Activated gamma-delta T cell treated with anti-CD3 and anti-CD28 coated beads, Interleukin-2, amount 50 U/mL, for 16 hours (primary cell): ENCODE data around the gene IFNL2.

Experiments
- DNase-seq: peaks from one replicate; pipeline ENCODE4 v3.0.0-alpha.2; 2020; ENCODE audit warnings: low read depth

The IFNL2 gene

GRCh38 chr19:39318071-39318470 lies 49.9 kb downstream of the IFNL2 start:
- DNase-seq = no peak

- DNase-seq = no peak
These were observed 50.5 kb downstream of the IFNL2 start for GRCh38 chr19:39318690-39319089.

DNA sequence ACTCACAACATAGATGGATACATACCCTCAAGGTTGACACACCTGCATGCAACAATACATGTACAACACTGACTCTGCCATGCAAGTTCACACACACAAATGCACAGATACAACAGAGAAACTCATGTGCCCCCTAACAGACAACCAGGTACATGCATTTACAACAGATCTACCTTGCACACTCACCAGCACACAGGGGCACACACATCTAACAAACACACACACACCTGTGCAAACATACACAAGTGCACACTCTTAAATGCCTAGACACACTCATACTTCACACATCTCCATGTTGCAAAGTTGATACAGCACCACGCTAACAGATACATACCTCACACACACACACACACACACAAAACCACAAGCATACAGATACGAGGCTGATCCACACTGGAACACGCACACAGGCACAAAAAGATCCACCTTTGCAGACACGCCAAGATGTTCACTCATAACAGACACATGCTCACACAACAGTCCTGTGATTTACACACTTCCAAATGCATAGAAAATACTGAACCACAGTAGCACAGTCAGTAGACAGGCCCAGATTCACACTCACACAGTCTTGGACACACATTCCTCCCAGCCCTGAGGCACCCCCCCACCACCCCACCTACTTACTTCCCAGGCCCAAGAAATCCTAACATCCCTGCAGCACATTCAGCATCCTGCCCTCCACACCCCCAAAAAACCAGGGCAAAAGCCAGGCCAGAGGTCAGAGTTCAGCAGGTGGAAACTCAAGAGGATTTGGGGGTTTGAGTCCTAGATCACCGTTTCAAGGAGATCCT lies 51.1 kb downstream of the IFNL2 start:
- no peak for DNase-seq
